ENCODE results near the gene SSBP1.

SSBP1 gene

DNA sequence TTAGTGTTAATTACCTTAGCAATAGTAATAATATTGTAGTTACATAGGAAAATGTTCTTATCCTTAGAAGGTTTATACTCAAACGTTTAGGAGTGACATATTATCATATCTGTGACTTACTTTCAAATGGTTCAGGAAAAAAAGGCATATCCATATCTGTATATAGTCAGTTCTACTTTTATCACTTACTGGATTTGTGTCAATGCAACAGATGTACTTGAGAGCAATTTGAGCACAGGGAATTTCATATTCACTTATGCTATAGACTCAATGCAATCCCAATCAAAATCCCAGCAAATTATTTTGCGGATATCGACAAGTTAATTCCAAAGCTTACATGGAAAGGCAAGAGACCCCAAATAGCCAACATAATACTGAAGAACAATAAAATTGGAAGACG lies 46.2 kb upstream of the SSBP1 start (continued):
- TF ChIP-seq, protein P1, sequence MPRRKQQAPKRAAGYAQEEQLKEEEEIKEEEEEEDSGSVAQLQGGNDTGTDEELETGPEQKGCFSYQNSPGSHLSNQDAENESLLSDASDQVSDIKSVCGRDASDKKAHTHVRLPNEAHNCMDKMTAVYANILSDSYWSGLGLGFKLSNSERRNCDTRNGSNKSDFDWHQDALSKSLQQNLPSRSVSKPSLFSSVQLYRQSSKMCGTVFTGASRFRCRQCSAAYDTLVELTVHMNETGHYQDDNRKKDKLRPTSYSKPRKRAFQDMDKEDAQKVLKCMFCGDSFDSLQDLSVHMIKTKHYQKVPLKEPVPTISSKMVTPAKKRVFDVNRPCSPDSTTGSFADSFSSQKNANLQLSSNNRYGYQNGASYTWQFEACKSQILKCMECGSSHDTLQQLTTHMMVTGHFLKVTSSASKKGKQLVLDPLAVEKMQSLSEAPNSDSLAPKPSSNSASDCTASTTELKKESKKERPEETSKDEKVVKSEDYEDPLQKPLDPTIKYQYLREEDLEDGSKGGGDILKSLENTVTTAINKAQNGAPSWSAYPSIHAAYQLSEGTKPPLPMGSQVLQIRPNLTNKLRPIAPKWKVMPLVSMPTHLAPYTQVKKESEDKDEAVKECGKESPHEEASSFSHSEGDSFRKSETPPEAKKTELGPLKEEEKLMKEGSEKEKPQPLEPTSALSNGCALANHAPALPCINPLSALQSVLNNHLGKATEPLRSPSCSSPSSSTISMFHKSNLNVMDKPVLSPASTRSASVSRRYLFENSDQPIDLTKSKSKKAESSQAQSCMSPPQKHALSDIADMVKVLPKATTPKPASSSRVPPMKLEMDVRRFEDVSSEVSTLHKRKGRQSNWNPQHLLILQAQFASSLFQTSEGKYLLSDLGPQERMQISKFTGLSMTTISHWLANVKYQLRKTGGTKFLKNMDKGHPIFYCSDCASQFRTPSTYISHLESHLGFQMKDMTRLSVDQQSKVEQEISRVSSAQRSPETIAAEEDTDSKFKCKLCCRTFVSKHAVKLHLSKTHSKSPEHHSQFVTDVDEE (CRISPR knock-in tag; IDR thresholded peaks at IDR 0.05): no peak
- TF ChIP-seq ZNF565 (CRISPR knock-in tag; conservative IDR thresholded peaks at IDR 0.05; ENCODE audit: low read depth) (no peak), RARB (CRISPR knock-in tag; IDR thresholded peaks at IDR 0.05) (no peak), TOX (CRISPR knock-in tag; IDR thresholded peaks at IDR 0.05; ENCODE audit: borderline replicate concordance) (no peak)

DNA sequence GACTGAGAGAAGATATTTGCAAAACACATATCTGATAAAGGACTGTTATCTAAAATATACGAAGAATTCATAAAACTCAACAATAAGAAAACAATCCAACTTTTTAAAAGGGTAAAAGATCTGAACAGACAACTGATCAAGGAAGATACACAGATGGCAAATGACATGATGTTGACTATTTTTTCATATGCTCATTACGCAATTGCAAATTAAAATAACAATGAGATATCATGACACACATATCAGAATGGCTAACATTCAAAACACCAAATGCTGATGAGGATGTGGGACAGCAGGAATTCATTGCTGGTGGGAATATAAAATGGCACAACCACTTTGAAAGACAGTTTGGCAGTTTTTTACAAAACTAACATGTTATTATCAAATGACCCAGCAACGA lies 45.1 kb upstream of the SSBP1 start:
- TF ChIP-seq ZNF70 (CRISPR knock-in tag; IDR thresholded peaks at IDR 0.05): no peak
- TF ChIP-seq BACH2 (CRISPR knock-in tag; IDR thresholded peaks at IDR 0.05; ENCODE audit: borderline replicate concordance): no peak
- no peak for TF ChIP-seq RARB (CRISPR knock-in tag; IDR thresholded peaks at IDR 0.05)
- TF ChIP-seq ZNF8 (CRISPR knock-in tag; IDR thresholded peaks at IDR 0.05): no peak
- TF ChIP-seq PPARA (CRISPR knock-in tag; IDR thresholded peaks at IDR 0.05; ENCODE audit: borderline replicate concordance): no peak
- no peak for TF ChIP-seq TOX (CRISPR knock-in tag; IDR thresholded peaks at IDR 0.05; ENCODE audit: borderline replicate concordance)
- TF ChIP-seq, protein P2, sequence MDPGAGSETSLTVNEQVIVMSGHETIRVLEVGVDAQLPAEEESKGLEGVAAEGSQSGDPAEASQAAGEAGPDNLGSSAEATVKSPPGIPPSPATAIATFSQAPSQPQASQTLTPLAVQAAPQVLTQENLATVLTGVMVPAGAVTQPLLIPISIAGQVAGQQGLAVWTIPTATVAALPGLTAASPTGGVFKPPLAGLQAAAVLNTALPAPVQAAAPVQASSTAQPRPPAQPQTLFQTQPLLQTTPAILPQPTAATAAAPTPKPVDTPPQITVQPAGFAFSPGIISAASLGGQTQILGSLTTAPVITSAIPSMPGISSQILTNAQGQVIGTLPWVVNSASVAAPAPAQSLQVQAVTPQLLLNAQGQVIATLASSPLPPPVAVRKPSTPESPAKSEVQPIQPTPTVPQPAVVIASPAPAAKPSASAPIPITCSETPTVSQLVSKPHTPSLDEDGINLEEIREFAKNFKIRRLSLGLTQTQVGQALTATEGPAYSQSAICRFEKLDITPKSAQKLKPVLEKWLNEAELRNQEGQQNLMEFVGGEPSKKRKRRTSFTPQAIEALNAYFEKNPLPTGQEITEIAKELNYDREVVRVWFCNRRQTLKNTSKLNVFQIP (CRISPR knock-in tag; IDR thresholded peaks at IDR 0.05; ENCODE audit: borderline replicate concordance, low read depth): no peak
- no peak for TF ChIP-seq ARNTL (CRISPR knock-in tag; IDR thresholded peaks at IDR 0.05; ENCODE audit: borderline replicate concordance, low read depth)
- TF ChIP-seq TCF4 (CRISPR knock-in tag; IDR thresholded peaks at IDR 0.05; ENCODE audit: borderline replicate concordance): no peak
- TF ChIP-seq ZNF565 (CRISPR knock-in tag; conservative IDR thresholded peaks at IDR 0.05; ENCODE audit: low read depth): no peak
- no peak for TF ChIP-seq GLIS3 (CRISPR knock-in tag; IDR thresholded peaks at IDR 0.05)
- TF ChIP-seq CSDC2 (CRISPR knock-in tag; IDR thresholded peaks at IDR 0.05): no peak
- TF ChIP-seq ESRRG (CRISPR knock-in tag; IDR thresholded peaks at IDR 0.05): no peak
- TF ChIP-seq OSR1 (CRISPR knock-in tag; IDR thresholded peaks at IDR 0.05): no peak
- TF ChIP-seq, protein P1 (CRISPR knock-in tag; IDR thresholded peaks at IDR 0.05): no peak
- no peak for TF ChIP-seq ZFP30 (CRISPR knock-in tag; IDR thresholded peaks at IDR 0.05)
- no peak for ATAC-seq

DNA sequence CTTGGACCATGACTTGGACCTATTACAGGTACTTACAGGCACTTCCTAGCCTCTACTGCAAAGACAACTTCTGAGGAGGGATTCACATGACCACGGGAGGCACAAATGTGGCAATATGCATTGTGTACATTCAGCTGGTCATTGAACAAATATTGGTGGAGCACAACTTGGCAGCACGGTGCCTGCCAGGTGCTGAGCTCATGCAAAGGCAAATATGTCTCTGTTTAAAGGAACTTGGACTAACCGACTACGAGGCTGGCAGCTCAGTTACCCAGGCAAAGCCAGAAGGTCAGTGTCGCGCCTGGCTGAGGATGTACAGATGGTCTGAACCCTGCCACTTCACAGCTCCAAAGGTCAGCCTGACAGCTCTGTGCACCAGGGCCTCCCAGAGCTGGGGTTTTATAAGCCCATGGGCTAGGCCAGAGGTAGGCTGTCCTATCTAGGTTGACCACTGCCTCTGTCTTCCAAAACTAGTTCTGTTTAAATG lies 42.3 kb upstream of the SSBP1 start:
- no peak for TF ChIP-seq ZNF70 (CRISPR knock-in tag; IDR thresholded peaks at IDR 0.05)
- ATAC-seq: no peak

DNA sequence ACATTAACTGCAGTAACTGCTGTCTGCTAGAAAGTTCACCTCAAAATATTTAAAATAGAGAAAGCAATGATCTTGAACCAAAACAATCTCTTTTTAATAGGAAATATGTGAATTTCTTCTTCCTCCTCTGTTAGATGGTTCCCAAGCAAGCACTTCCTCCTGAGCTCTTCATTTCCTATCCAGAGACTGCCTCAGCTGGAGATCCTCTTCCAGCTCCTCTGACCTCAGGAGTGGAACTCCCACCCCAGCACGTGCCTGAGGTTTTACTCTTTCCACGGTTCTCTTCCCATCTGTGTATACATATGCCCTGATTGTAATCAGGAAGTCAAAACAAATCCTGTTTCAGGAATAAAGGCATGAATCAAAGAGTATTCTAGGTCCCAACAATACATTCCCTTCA lies 41.8 kb upstream of the SSBP1 start:
- no peak for ATAC-seq
- TF ChIP-seq, protein P3, sequence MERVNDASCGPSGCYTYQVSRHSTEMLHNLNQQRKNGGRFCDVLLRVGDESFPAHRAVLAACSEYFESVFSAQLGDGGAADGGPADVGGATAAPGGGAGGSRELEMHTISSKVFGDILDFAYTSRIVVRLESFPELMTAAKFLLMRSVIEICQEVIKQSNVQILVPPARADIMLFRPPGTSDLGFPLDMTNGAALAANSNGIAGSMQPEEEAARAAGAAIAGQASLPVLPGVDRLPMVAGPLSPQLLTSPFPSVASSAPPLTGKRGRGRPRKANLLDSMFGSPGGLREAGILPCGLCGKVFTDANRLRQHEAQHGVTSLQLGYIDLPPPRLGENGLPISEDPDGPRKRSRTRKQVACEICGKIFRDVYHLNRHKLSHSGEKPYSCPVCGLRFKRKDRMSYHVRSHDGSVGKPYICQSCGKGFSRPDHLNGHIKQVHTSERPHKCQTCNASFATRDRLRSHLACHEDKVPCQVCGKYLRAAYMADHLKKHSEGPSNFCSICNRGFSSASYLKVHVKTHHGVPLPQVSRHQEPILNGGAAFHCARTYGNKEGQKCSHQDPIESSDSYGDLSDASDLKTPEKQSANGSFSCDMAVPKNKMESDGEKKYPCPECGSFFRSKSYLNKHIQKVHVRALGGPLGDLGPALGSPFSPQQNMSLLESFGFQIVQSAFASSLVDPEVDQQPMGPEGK (CRISPR knock-in tag; IDR thresholded peaks at IDR 0.05; ENCODE audit: borderline replicate concordance): no peak
- no peak for TF ChIP-seq GLIS3 (CRISPR knock-in tag; IDR thresholded peaks at IDR 0.05)
- no peak for TF ChIP-seq OSR1 (CRISPR knock-in tag; IDR thresholded peaks at IDR 0.05)
- no peak for TF ChIP-seq ZFP30 (CRISPR knock-in tag; IDR thresholded peaks at IDR 0.05)
- no peak for TF ChIP-seq PPARA (CRISPR knock-in tag; IDR thresholded peaks at IDR 0.05; ENCODE audit: borderline replicate concordance)
- TF ChIP-seq, protein P4, sequence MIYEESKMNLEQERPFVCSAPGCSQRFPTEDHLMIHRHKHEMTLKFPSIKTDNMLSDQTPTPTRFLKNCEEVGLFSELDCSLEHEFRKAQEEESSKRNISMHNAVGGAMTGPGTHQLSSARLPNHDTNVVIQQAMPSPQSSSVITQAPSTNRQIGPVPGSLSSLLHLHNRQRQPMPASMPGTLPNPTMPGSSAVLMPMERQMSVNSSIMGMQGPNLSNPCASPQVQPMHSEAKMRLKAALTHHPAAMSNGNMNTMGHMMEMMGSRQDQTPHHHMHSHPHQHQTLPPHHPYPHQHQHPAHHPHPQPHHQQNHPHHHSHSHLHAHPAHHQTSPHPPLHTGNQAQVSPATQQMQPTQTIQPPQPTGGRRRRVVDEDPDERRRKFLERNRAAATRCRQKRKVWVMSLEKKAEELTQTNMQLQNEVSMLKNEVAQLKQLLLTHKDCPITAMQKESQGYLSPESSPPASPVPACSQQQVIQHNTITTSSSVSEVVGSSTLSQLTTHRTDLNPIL (CRISPR knock-in tag; IDR thresholded peaks at IDR 0.05; ENCODE audit: low read depth): no peak

Data from SK-N-SH treated with all-trans-retinoic acid at 6 μM for 48 hours (cell line).